Neural cell (in vitro differentiated cells): ENCODE data around the gene PRKCE.

Experiments
- CTCF ChIP-seq: fragments of 450-650 bp; IDR thresholded peaks from 2 replicates; pipeline ENCODE4 v1.5.1; 2014; ENCODE audit warnings: antibody characterized with exemption, mild to moderate bottlenecking, moderate library complexity; ENCODE audit not compliant: poor library complexity, severe bottlenecking
- EZH2 ChIP-seq: fragments of 200-600, 300-800 bp; shearing (Covaris generic), sonication (generic); IDR thresholded peaks from 2 replicates; pipeline ENCODE4 v1.6.1; 2014; ENCODE audit warnings: antibody characterized with exemption, low read length, borderline replicate concordance, mild to moderate bottlenecking; ENCODE audit not compliant: insufficient read depth, poor library complexity, severe bottlenecking
- POLR2AphosphoS5 ChIP-seq: IDR thresholded peaks from 2 replicates; pipeline ENCODE4 v1.6.1; 2012
- REST ChIP-seq: IDR thresholded peaks from 2 replicates; pipeline ENCODE4 v1.6.1; 2012; ENCODE audit warnings: borderline replicate concordance
- SMC3 ChIP-seq: fragments of 450-650 bp; conservative IDR thresholded peaks from 2 replicates; pipeline ENCODE4 v1.6.1; 2014; ENCODE audit warnings: antibody characterized with exemption, mild to moderate bottlenecking, moderate library complexity; ENCODE audit not compliant: poor library complexity
- TAF1 ChIP-seq: IDR thresholded peaks from 2 replicates; pipeline ENCODE4 v1.6.1; 2012; ENCODE audit warnings: low read depth

- TF ChIP-seq CTCF (no peak), EZH2 (no peak), REST (no peak), POLR2AphosphoS5 (no peak), SMC3 (no peak), TAF1 (no peak)
These were observed 29.0 kb upstream of the PRKCE start for GRCh38 chr2:45622336-45623075.
